ENCODE measurements around the gene LRRC3.
"Not testable (repeated sequence)": the region's sequence is repeated elsewhere in the genome, so short reads cannot be mapped to it uniquely, and the experiment has no call there.

The LRRC3 gene, protein sequence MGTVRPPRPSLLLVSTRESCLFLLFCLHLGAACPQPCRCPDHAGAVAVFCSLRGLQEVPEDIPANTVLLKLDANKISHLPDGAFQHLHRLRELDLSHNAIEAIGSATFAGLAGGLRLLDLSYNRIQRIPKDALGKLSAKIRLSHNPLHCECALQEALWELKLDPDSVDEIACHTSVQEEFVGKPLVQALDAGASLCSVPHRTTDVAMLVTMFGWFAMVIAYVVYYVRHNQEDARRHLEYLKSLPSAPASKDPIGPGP

DNA sequence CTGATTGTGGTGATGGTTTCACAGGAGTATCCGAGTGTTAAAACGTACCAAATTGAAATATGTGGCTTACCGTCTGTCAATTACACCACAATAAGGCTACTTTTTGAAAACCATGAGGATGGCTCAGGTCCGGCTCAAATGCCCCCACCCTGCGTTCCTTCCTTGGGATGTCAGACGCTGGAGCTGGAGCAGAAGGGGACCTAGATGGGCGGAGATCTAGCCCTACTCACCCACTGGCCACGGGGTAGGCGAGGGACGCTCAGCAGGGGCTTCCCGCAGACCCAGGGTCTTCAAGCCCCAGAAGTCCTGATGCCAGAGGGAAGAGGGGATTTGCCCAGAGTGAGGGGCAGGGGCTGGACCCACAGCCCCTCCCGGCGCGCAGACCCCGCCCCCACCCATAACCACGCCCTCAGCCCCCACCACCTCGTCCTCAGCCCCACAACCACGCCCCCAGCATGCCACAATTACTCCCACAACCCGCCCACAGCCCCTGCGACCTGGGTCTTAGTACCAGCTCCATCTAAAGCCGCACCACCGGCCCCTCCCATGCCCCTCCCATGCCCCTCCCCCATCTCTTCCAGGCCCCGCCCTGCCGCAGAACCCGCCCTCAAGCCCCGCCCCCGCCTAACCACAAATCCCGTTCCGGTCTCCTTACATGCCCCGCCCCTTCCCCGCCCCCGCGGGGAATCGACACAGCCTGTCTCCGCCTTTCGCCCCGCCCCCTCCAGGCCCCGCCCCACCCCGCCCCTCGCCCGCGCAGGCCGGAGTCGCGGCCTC is at the start of gene LRRC3:
TSS of gene LRRC3 (plus strand) at position 764 of the 777 bp plus-strand sequence. CDS start 1,135 bp downstream, outside the sequence.
- in situ Hi-C loops (cut with MboI; ENCODE audit: low sequenced_read_pairs) = no loop called here

DNA sequence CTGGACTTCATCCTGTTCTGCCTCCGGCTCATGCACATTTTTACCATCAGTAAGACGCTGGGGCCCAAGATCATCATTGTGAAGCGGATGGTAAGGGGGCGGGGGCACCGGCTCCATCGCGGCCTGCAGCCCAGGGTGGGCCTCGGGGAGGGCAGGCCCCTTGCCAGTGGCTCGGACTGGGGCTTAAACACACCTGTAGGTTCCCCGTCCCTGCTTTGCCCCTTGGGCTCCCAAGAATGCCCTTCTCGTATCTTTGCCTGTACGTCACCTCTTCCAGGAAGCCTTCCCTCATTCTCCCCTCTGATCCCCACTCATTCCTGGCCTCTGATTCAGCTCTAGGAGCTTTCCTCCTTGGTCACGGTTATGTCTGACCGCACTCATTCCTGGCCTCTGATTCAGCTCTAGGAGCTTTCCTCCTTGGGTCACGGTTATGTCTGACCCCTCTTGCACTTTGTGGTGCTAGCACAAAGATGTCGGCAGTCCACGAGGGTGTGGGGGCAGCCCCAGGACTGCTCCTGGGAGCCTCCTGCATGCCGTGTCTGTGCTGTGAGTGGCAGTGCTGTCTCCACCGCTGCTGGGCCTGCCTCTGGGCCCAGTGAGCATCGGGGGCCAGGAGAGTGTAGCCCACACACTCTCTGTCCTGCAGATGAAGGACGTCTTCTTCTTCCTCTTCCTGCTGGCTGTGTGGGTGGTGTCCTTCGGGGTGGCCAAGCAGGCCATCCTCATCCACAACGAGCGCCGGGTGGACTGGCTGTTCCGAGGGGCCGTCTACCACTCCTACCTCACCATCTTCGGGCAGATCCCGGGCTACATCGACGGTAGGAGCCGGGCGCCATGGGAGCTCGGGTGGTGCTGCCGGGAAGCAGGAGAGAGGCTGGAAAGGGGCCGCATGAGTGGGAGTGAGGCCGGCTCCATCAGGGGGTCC is 49.1 kb upstream of the LRRC3 start:
- in situ Hi-C loops (cut with MboI; ENCODE audit: low sequenced_read_pairs) = no loop called here

DNA sequence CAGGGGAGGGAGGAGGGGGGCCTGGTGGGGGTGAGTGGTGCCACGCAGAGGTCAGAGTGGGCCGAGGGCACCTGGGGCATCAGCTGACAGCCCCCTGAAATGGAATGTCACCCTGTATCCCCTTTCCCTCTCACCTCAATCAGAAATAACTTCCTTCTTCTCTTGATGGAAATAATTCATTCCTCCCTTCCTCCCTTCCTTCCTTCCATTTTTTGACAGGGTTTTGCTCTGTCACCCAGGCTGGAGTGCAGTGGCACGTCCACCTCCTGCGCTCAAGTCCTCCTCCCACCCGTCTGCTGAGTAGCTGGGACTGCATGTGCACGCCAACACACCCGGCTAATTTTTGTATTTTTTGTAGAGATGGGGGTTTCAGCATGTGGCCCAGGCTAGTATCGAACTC is 48.4 kb upstream of the LRRC3 start:
- in situ Hi-C loops (cut with MboI; ENCODE audit: low sequenced_read_pairs) = no loop called here

DNA sequence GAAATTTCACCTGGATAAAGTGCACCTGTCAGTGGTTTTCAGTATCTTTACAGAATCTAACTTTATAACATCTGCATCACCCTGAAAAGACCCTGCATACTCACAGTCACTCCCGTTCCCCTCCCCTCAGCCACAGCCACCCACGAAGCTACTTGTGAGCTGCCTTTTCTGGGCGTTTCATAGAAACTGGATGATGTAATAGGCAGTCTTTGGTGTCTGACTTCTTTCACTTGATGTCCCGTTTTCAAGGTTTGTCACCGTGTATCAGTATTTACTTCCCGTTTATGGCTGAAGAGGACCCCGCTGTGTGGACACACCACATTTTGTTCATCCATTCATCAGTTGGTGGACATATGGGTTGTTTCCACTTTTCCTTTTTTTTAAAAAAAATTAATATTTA is 47.8 kb upstream of the LRRC3 start:
- in situ Hi-C loops (cut with MboI; ENCODE audit: low sequenced_read_pairs) = no loop called here

DNA sequence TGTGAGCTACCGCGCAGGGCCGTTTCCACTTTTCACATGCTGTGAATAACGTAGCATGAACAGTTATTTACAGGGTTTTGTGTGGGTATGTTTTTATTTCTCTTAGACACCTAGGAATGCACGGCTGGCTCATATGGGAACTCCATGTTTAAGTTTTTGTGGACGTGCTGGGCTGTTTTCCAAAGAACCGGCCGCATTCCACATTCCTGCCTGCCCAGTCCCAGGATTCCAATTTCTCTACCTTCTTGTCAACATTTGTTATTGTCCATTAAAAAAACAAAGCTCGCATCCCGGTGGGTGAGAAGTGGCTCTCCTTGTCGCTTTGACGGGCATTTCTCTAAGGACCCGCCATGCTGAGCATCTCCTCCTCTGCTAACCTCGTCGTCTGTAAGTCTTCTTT is 47.1 kb upstream of the LRRC3 start:
- in situ Hi-C loops (cut with MboI; ENCODE audit: low sequenced_read_pairs) = no loop called here

DNA sequence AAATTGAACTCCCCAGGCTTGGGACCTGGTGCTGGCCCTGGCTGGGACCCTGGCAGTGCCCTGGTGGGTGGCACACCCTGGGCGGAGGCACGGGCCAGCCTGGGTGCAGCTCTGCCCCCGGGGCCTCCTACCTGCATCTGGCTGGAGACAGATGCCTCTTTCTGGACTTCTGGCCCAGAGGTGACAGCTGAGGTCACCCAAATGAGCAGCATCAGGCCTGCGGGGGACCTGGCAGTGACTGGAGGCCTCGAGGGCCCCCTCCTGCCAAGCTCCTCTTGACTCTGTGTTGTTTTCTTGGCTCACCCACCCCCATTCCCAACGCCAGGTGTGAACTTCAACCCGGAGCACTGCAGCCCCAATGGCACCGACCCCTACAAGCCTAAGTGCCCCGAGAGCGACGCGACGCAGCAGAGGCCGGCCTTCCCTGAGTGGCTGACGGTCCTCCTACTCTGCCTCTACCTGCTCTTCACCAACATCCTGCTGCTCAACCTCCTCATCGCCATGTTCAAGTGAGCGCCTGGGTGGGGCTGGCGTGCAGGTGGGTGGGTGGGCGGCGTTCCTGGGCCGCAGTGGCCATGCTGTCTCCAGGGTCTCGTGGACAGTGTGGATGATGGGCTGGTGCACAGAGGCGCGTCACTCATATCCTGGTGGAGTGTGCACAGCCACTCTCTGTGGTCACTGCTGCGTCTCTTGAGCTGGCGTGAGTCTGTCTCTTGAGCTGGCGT is 41.6 kb upstream of the LRRC3 start:
- in situ Hi-C loops (cut with MboI; ENCODE audit: low sequenced_read_pairs) = no loop called here

DNA sequence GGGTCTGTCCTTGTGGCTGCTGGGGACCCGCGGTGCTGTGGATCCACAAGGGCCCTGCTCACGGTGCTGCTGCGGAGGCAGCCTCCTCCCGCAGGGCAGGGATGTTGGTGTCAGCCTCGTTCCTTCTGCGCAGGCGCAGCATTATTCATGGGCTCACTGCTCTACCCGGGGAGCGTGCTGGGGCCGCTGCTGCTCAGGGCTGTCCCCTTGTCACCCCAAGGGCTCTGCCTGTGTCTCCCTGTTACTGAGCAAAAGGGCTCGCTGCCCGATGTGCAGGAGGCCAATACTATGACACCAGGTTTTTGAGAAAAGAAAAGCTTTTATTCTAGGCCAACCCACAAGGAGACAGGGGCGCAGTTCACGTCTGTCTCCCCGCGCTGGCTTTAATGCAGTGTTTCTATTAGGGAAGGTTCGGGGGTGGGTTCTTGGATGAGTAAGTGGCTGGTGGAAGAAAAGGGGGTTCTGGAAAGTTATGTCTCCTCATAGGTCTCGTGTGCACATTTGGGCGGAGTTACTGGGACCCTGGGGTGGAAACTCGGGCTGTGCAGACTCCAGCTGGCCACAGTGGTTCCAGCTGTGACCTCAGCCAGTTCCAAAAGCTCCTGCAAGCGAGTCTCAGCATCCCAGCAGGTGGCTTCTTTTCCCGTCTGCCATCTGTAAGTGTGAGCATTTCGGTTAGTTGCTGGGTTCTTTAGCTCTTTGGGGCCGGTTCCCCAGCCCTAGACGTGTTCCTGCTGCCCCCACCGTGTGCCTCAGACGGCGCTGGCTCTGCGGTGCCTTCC is 40.8 kb upstream of the LRRC3 start:
- in situ Hi-C loops (cut with MboI; ENCODE audit: low sequenced_read_pairs) = no loop called here

DNA sequence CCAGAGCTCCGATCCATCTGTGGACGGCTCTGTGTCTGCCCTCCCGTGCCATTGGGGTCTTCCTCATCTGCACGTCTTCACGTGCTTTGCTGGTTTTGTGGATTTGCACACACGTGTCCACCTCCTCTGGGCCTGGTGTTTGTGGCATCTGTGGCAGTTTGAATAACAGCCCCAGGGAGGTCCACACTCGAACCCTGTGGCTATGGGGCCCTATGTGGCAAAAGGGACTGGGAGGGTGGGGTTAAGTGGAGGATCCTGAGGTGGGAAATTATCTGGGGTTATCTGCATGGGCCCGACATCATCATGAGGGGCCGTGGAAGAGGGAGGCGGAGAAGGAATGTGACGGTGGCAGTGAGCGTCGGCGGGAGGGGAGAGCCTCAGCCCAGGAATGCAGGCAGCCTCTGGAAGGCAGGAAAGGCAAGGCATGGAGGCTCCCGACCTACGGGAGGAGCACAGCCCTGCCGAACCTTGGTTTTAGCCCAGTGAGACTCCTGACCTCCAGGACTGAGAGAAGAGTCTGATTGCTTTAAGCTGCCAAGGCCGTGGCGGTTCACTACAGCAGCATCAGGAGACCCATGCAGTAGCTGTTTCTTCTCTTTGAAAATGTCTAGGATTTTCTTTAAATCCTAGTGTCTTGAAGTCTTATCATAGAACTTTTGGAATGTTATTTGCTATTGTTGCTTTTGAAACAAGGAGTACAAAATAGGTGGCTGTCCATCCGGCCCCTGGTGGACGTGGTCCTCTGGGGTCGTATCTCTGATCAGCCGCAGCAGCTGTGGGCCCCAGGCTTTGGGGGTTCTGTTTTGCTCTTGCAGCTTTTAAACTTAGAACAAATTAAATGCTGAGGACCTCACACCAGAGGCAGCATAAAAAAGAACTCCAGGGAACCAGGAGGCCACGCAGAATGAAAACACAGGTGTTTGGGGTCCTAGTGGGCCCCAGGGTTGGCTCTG is 40.0 kb upstream of the LRRC3 start:
- in situ Hi-C loops (cut with MboI; ENCODE audit: low sequenced_read_pairs) = no loop called here

DNA sequence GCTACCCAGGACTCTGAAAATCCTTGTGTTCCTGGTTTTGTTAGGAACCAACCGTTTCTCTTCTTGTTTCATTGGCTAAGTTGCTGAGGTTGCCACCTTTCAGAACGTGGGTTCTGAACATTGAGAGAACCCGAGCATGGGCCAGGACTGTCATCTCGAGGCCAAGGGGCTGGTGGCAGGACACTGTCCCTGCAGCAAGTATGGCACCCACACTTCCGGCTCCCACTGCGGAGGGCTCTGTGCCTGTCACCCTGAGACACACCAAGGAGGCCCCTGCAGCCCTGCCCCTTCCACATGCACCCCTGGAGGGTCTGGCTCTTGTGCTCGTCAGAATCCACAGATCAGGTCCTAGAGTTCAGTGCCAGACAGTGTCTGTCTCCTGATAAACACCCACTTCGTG is 39.1 kb upstream of the LRRC3 start:
- in situ Hi-C loops (cut with MboI; ENCODE audit: low sequenced_read_pairs) = no loop called here

DNA sequence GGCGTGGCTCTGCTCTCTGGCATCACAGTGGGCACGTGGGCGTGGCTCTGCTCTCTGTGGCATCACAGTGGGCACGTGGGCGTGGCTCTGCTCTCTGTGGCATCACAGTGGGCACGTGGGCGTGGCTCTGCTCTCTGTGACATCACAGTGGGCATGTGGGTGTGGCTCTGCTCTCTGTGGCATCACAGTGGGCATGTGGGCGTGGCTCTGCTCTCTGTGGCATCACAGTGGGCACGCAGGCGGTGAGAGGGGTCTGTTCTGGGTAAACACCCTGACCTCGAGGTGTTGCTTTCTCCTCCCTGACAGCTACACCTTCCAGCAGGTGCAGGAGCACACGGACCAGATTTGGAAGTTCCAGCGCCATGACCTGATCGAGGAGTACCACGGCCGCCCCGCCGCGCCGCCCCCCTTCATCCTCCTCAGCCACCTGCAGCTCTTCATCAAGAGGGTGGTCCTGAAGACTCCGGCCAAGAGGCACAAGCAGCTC is 37.6 kb upstream of the LRRC3 start:
- in situ Hi-C loops (cut with MboI; ENCODE audit: low sequenced_read_pairs) = not testable (repeated sequence)

DNA sequence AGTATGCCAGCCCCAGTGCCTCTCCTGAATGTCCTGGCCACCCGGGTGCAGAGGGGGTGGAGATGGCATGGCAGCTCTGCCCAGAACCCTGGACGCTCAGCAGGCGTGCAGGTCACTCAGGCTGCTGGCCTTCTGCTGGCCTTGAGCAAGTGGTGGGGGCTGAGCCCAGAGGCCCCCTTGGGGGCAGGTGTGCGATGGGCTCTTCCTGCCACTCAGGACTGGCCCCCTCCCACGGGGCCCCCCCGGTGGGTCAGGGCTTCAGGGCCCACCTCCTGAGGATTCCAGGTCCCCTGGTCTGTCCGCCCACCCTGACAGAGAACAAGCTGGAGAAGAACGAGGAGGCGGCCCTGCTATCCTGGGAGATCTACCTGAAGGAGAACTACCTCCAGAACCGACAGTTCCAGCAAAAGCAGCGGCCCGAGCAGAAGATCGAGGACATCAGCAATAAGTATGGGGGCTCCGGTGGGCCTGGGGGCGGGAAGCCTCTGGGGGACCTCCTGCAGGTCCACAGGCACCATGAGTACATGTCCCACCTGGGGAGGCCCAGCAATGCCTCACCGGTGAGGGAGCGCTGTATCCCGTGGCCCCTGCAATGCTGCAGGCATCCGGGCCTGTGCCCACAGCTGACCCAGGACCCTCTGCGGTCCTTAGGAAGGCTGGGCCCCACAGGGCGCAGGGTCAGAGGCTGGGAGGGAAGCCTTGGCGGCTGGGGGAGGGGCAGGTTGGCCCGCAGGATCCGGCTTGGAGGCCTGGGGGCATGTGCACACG is 37.0 kb upstream of the LRRC3 start:
- in situ Hi-C loops (cut with MboI; ENCODE audit: low sequenced_read_pairs) = no loop called here

DNA sequence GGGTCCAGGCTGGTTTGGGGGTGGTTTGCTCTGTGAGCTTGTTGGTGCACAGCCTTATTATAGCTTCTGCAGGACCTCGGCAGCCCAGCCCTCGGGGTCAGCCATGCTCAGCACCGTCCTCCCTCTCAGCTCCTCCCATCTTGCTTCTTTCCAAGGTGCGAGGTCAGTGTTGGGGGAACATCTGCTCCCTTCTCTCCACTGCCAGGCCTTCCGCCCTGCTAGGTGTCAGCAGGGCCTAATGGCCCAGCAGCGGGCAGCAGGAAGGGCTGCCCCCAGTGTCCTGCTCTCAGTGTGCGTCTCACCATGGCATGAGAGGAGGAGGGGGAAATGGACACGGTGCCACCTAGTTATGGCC is 36.5 kb upstream of the LRRC3 start:
- in situ Hi-C loops (cut with MboI; ENCODE audit: low sequenced_read_pairs) = no loop called here

DNA sequence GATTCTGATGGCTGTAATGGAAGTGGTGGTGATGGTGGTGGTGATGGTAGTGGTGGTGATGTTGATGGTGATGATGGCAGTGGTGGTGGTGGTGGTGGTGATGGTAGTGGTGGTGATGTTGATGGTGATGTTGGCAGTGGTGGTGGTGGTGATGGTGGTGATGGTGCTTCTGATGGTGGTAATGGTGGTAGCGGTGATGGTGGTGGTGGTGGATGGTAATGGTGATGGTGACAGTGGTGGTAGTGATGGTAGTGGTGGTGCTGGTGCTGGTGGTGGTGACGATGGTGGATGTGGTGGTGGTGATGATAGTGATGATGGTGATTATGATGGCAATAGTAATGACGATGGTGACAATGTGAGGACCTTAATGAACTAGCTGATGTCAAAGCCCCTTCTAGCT is 35.6 kb upstream of the LRRC3 start:
- in situ Hi-C loops (cut with MboI; ENCODE audit: low sequenced_read_pairs) = no loop called here

DNA sequence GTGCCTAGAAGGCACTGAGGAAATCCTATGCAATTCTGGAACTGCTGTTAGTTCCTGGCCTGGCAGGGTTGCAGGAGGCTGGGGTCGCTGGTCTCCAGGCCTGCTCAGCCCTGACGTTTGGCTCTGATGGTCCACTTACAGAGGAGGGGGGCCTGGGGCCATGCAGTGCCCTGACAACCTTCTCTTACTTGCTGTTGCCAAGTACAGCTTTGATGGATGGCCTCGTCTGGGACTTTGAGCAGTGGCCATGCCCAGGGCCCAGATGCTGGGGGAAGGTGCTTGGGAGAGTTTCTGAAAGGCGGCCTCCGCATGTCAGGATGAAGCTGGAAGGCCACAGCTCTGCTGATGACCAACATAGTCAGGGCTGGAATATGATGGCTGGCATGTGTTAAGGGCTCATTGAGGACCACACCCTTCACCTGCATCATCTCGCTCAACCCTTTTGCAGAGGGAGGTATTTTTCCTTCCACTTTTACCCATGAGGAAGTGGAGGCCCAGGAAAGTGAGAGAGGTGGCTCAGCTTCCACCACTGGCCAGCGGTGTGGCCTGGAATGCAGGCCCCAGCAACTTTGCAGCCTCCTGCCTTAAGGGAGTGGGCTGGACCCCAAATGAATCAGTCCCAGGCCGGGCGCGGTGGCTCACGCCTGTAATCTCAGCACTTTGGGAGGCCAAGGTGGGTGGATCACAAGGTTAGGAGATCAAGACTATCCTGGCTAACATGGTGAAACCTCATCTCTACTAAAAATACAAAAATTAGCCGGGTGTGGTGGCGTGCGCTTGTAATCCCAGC is 34.7 kb upstream of the LRRC3 start:
- in situ Hi-C loops (cut with MboI; ENCODE audit: low sequenced_read_pairs) = no loop called here

DNA sequence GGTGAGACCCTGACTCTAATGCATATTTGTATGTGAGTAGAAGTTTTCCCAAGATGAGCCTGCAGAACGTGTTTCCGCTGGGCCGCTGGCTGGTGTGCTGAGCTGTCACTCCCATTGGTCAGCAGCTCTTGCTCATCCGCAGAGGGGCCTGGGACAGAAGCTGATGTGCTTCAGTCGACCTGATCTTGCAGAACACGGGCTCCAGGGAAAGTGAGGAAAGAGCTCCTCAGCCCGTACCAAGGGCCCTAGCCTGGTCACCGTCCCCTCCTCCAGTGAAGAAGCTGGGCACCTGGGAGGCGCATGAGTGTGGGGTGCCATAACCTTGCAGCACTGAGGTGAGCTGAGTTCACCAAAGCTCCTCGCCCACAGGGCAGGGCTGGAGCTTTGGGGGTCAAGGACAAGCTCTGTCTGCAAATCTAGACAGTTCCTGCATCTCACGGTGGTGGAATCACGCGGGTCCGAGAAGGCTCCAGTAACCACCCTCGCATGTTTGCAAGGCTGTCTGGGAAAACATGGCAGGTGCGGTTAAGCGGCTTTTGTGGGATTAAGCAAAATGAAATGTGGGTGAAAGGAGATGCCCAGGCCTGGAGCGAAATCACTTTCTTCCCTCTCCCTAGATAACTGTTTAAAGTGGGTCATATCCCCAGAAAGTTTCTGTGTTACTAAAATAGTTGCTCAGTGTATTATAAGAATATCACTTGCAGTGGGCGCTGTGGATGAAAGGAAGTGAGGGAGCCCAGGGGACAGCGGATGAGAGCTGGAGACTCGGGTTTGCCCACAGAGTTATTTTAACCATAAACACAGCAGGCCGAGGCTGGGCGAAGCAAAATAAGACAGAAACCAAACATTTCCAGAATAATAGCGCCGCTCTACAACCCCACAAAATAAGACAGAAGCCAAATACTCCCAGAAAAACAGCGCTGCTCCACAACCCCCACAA is 33.1 kb upstream of the LRRC3 start:
- in situ Hi-C loops (cut with MboI; ENCODE audit: low sequenced_read_pairs) = no loop called here

DNA sequence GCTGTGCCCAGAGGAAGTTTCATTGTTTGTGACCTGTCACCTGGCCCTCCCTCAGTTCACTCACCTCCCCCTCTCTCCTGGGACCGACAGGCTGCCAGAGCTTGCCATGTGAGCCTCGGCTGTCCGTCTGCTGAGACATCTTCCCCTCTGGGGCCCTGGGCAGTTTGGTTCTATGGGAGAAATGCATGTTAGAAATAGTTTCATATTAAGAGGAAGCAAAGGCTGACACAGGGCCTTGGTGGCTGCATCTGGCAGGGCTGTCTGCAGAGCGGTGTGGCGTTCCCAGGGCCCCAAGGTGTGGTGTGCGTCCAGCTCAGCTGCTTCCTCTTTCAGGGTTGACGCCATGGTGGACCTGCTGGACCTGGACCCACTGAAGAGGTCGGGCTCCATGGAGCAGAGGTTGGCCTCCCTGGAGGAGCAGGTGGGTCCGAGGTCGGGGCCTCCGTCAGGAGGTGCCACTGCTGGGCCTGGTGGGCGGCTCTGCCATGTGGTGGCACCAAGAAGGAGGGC is 31.9 kb upstream of the LRRC3 start:
- in situ Hi-C loops (cut with MboI; ENCODE audit: low sequenced_read_pairs) = no loop called here

Data from HL-60/S4 treated with phorbol 12-myristate 13-acetate at 8.2 ng/mL for 4 days and 3 days (cell line).